Measurements from ENCODE around the gene PDGFA. TPM values are rescaled to one million over a fixed set of nuclear protein-coding genes. Genes with fewer than 3 reads are reported as not detected.

The PDGFA gene
- total and polyA plus RNA-seq, 4 donors: 25.5 to 76.8 (median 58.3) TPM

DNA sequence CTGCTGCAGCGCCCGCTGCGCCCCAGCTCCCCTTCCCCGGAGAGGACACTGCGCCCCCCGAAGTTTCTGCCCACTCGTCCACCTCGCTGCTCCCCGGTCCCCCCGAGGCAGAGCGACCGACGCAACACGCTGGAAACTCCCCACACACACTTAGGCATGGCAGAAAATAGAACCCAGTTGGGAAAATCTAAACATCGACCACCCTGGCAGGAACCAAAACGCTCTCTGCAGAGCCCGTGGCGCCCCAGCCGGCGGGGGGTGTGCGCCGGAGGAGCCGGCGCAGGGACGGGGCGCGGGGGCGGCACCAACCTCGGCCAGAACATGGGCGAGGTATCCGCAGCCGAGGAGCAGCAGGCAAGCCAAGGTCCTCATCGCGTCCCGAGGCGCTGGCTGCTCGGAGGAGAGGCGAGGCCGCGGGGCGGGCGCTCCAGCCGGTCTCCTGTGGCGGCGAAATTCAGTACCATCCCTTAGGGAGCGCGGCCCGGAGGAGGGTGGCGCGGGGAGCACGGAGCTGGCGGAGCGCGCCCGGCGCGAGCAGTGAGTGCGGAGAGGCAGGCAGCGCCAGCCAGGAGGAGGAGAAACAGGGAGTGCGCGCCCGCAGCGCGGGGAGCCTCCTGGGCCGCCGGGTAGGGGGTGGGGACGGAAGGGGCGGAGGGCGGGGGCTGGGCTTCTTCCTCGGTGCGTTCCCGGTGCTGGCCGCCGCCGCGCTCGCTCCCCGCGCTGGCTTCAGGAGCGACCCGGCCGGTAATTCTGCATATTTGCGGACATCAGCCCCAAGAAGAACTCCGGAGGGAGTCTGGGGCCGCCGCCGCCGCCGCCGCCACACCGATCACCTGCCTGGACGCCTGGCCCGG is 789 bp downstream of the PDGFA start:
- DNase-seq (ENCODE audit: low read depth in 4 of 6, low spot score in 6 of 6): peak in 3 of 6 donors; percentile 68 to 90 (median 89)
- H3K4me3 ChIP-seq (ENCODE audit: low read depth, low read length): peak overlapping the region; percentile 57
- no peaks in the 10 kb centered on the region for H3K36me3 ChIP-seq (ENCODE audit: control insufficient read depth, insufficient read depth, low read length)
- WGBS (ENCODE audit: insufficient coverage): under 1% methylated on average over 93 of the region's 93 CpGs
- peaks cover 63% of the 10 kb centered on the region for H3K27me3 ChIP-seq (ENCODE audit: control insufficient read depth, insufficient read depth, low read length)
- H3K27ac ChIP-seq (ENCODE audit: low read depth, low read length): peak overlapping the region; percentile 47
- peaks cover 72% of the 10 kb centered on the region for H3K4me1 ChIP-seq (ENCODE audit: control insufficient read depth, insufficient read depth, low read length)
- H3K9me3 ChIP-seq (ENCODE audit: control insufficient read depth, insufficient read depth, low read length): no peaks in the 10 kb centered on the region

DNA sequence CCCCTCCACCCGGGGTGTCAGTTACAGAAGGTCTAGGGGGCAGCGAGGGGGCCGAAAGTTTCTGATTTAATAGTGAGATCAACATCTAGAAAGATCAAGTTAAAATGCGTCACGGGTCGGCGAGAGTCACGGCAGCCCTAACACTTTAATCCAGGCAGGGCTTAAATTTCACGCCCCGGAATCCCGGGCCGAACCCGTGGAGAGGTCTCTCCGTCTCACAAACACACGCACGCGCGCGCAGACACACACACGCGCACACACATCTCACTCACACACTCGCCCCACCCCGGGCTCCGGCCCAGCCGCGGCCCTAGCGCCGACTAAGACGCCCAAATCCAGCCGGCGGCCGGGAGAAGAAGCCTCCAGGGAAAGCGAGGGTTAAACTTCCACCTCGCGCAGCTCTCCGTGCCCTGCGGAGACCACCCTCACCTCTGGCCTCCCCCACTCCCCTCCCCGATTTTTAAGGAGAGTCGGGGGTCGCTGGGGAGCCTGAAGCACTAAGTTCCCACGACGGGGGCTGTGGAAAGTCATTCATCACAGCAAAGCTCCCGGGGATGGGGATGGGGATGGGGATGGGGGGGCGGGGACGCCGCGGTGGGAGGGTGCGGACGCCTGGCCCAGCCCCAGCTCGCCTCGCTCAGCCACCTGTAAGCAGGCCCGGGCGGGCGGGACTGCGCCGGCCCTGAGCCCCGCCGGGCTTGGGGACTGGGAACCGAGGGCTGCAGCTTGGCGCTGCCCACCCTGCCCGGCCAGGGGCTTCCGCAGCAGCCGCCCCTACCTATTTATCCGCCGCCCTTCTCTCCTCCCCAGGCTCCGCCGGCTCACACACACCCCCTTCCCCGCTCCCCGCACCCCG is 1.6 kb downstream of the PDGFA start:
- H3K4me3 ChIP-seq (ENCODE audit: low read depth, low read length): peak overlapping the region; percentile 57
- H3K36me3 ChIP-seq (ENCODE audit: control insufficient read depth, insufficient read depth, low read length): peaks cover 6% of the 10 kb centered on the region
- WGBS (ENCODE audit: insufficient coverage): 0% methylated on average over 46 of the region's 70 CpGs
- H3K9me3 ChIP-seq (ENCODE audit: control insufficient read depth, insufficient read depth, low read length): no peaks in the 10 kb centered on the region
- peaks cover 54% of the 10 kb centered on the region for H3K27me3 ChIP-seq (ENCODE audit: control insufficient read depth, insufficient read depth, low read length)
- DNase-seq (ENCODE audit: low read depth in 4 of 6, low spot score in 6 of 6): peak in 2 of 6 donors; percentile 75 to 82
- H3K4me1 ChIP-seq (ENCODE audit: control insufficient read depth, insufficient read depth, low read length): peaks cover 66% of the 10 kb centered on the region
- H3K27ac ChIP-seq (ENCODE audit: low read depth, low read length): peak overlapping the region; percentile 47

DNA sequence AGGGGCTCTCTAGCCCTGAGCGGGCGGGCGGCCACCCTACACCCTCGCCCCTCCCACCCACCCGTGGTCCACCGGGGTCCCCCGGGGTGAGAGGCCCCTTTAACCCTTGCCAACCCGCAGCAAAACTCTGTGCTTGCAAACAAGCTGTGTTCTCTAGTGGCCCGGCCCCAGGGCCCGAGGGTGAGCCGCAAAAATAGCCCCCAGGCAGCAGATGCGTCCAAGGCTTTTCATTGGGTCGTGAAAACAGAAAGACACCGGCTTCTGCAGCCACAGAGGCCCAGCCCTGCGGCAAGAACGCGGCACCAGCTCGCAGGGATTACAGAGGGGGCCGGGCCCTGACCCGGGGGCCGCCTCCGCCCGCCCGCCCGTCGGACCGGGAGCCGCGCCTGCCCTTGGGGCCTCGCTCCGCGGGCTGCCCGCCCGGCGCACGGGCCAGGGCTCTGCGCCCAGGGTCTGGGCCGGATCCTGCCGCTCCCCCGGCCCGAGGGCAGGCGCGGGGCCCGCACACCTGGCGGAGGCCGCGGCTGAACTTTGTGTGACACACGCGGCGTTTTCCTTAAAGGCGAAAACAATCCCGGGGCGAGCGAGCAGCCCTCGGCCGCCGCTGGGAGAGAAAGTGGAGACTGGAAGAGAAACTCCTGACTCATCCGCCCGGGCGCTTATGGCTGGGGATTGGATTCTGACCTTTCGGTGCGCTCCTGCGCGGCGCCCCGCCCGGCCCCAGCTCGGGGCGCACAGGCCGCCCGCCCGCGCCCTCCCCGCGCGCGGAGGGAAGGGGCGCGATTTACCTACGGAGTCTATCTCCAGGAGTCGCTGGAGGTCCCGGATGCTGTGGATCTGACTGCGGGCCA is 2.8 kb downstream of the PDGFA start:
- H3K27me3 ChIP-seq (ENCODE audit: control insufficient read depth, insufficient read depth, low read length): peaks cover 45% of the 10 kb centered on the region
- DNase-seq (ENCODE audit: low read depth in 4 of 6, low spot score in 6 of 6): peak in 2 of 6 donors; percentile 9 to 32
- H3K36me3 ChIP-seq (ENCODE audit: control insufficient read depth, insufficient read depth, low read length): peaks cover 18% of the 10 kb centered on the region
- WGBS (ENCODE audit: insufficient coverage): 2% methylated on average over 76 of the region's 83 CpGs
- no peak overlapping the region for H3K27ac ChIP-seq (ENCODE audit: low read depth, low read length)
- H3K4me1 ChIP-seq (ENCODE audit: control insufficient read depth, insufficient read depth, low read length): peaks cover 57% of the 10 kb centered on the region
- H3K4me3 ChIP-seq (ENCODE audit: low read depth, low read length): peak overlapping the region; percentile 57
- no peaks in the 10 kb centered on the region for H3K9me3 ChIP-seq (ENCODE audit: control insufficient read depth, insufficient read depth, low read length)

DNA sequence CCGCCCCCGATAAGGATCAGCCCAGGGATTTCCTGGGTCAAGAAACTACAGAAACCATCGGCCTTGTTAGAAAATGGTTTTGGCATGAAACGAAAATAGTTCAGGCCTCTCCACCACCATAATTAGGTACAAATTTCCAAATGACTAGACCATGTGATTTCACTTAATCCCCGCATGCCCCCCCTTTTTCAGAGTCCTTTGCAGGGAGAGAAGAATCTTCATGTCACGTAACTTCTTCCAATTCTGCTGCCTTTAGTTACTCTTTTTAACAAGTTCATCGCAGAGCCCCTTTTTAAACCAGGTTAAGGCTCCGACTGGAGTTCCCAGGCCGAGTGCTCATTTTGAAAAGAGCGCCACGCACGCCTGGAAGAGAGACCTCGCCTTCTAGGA is 3.4 kb downstream of the PDGFA start:
- H3K9me3 ChIP-seq (ENCODE audit: control insufficient read depth, insufficient read depth, low read length): no peaks in the 10 kb centered on the region
- H3K4me3 ChIP-seq (ENCODE audit: low read depth, low read length): peak overlapping the region; percentile 38
- H3K27ac ChIP-seq (ENCODE audit: low read depth, low read length): no peak overlapping the region
- 28% methylated on average over 7 of the region's 13 CpGs for WGBS (ENCODE audit: insufficient coverage)
- peaks cover 51% of the 10 kb centered on the region for H3K4me1 ChIP-seq (ENCODE audit: control insufficient read depth, insufficient read depth, low read length)
- H3K36me3 ChIP-seq (ENCODE audit: control insufficient read depth, insufficient read depth, low read length): peaks cover 24% of the 10 kb centered on the region
- H3K27me3 ChIP-seq (ENCODE audit: control insufficient read depth, insufficient read depth, low read length): peaks cover 39% of the 10 kb centered on the region
- DNase-seq (ENCODE audit: low read depth in 4 of 6, low spot score in 6 of 6): peak in 2 of 6 donors; percentile 5 to 35

DNA sequence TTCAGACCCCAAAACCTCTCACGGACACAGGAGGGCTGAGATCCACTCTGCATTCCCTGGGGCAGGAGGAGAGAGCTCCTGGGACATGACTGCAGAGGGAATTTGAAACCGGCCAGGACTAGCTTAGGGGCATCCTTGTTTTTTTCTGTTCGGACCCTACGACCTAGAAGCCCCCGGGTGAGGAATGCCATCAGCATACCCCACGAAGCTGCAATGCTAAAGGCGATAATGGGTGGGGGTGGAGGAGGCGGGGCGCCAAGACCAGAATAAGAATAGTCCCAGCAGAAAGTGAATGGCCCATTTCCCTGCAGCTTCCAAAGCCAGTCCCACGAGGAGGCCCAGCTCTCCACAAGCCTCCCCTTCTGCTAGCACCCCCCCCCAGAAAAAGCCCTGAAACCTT is 4.0 kb downstream of the PDGFA start:
- no peak for DNase-seq (ENCODE audit: low read depth in 4 of 6, low spot score in 6 of 6)
- H3K4me1 ChIP-seq (ENCODE audit: control insufficient read depth, insufficient read depth, low read length): peaks cover 45% of the 10 kb centered on the region
- H3K4me3 ChIP-seq (ENCODE audit: low read depth, low read length): no peak overlapping the region
- peaks cover 33% of the 10 kb centered on the region for H3K27me3 ChIP-seq (ENCODE audit: control insufficient read depth, insufficient read depth, low read length)
- H3K36me3 ChIP-seq (ENCODE audit: control insufficient read depth, insufficient read depth, low read length): peaks cover 30% of the 10 kb centered on the region
- H3K27ac ChIP-seq (ENCODE audit: low read depth, low read length): no peak overlapping the region
- no peaks in the 10 kb centered on the region for H3K9me3 ChIP-seq (ENCODE audit: control insufficient read depth, insufficient read depth, low read length)
- WGBS (ENCODE audit: insufficient coverage): 29% methylated on average over 6 of the region's 10 CpGs

DNA sequence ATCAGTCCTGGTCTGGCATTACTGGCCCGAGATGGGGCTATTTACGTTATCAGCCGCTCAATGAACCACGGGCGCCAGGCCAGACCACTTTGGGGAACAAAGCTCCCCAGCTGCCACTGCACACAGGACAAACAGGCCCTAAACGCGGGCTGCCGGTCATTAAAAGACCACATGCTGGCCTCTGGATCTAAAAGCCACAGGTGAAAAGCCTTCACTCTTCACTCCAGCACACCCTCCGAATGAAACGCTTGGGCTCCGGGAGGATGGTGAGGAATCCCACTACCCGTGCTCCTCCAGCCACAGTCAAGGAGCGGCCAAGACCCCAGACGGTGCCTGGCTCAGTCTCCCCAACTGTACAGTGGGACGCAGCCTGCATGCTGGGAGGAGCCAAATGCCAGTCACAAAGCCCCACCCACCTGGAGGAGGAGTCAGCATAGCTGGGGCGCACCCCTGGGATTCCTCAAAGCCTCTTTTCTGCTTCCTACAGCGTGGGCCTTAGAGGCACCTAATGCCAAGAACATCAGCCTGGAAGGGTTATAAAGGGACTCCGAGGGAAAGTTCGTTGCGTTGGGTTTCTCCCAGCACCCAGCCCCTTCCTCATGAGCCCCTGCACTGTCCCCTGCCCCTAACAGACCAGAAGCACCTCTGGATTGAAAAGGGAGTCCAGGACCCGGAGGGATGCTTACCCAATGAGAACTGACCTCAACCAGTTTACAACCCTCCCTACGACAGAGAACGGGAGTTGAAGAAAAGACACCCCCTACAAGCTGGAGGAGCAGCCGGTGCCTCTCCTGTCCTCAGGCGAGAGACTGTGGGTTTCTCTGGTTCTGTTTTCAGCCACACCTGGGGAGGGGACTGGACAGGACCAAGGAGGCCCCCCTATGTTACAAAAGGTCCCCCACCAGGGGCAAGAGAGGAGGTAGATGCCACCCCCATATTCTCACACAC is 4.7 kb downstream of the PDGFA start:
- Histone ChIP-seq H3K36me3 (ENCODE audit: control insufficient read depth, insufficient read depth, low read length) (peaks cover 34% of the 10 kb centered on the region), H3K4me3 (ENCODE audit: low read depth, low read length) (no peak overlapping the region), H3K4me1 (ENCODE audit: control insufficient read depth, insufficient read depth, low read length) (peaks cover 39% of the 10 kb centered on the region), H3K9me3 (ENCODE audit: control insufficient read depth, insufficient read depth, low read length) (no peaks in the 10 kb centered on the region), H3K27me3 (ENCODE audit: control insufficient read depth, insufficient read depth, low read length) (peaks cover 30% of the 10 kb centered on the region), H3K27ac (ENCODE audit: low read depth, low read length) (no peak overlapping the region)
- peak in 2 of 6 donors; percentile 24 to 31 for DNase-seq (ENCODE audit: low read depth in 4 of 6, low spot score in 6 of 6)
- 39% methylated on average over 20 of the region's 25 CpGs for WGBS (ENCODE audit: insufficient coverage)

DNA sequence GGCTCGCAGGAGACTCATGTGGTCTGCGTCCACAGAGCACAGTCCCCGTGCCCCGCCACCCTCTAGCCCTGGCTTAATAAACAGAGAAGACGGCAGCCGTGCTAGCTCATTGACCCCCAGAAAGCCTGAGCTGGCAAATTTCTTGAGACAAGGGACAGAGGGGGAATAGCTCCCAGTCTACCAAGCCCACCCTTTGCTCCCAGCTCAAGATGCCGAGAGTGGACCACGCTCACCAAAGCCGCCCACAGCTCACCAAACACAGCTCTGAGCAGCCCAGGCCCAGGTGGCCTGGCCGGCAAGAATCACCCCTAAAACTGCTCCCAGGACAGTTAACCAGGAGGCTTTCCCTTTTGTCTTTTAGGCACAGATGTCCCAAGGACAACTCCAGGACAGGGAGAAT is 5.4 kb downstream of the PDGFA start:
- WGBS (ENCODE audit: insufficient coverage): 79% methylated on average over 10 of the region's 10 CpGs
- Histone ChIP-seq H3K9me3 (ENCODE audit: control insufficient read depth, insufficient read depth, low read length) (no peaks in the 10 kb centered on the region), H3K27me3 (ENCODE audit: control insufficient read depth, insufficient read depth, low read length) (peaks cover 30% of the 10 kb centered on the region), H3K4me1 (ENCODE audit: control insufficient read depth, insufficient read depth, low read length) (peaks cover 39% of the 10 kb centered on the region), H3K36me3 (ENCODE audit: control insufficient read depth, insufficient read depth, low read length) (peaks cover 41% of the 10 kb centered on the region), H3K4me3 (ENCODE audit: low read depth, low read length) (no peak overlapping the region), H3K27ac (ENCODE audit: low read depth, low read length) (no peak overlapping the region)
- DNase-seq (ENCODE audit: low read depth in 4 of 6, low spot score in 6 of 6): no peak

DNA sequence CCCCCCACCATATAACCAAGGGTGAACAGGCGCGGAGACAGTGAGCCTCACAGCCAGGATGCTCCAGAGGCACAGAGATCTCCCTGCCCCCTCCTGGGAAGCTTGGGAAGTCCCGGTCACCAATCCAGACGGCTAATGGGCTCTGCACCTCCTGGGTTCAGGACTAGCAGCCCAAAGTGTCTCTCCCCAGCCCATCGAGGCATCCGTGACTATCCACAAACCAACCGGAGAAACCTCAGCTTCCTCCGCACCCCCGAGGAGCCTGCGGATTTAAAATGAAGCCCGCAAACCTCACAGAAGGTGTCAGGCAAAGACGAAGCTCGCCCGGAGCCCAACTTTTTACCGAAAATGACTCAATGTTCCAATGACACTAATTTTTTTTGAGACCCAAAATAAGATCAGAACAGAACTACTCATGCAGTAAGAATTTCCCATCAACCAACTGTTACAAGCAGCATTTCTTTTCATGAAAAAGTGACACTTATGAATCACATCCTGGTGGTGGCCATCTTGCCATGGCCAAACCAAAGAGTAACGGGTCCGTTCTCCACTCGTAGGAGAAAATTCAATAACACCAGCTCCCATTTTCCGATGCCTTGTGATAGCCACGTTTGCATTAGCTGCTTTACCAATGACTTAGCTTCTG is 6.0 kb downstream of the PDGFA start:
- Histone ChIP-seq H3K36me3 (ENCODE audit: control insufficient read depth, insufficient read depth, low read length) (peaks cover 47% of the 10 kb centered on the region), H3K27me3 (ENCODE audit: control insufficient read depth, insufficient read depth, low read length) (peaks cover 30% of the 10 kb centered on the region), H3K9me3 (ENCODE audit: control insufficient read depth, insufficient read depth, low read length) (no peaks in the 10 kb centered on the region), H3K27ac (ENCODE audit: low read depth, low read length) (no peak overlapping the region), H3K4me1 (ENCODE audit: control insufficient read depth, insufficient read depth, low read length) (peaks cover 39% of the 10 kb centered on the region), H3K4me3 (ENCODE audit: low read depth, low read length) (no peak overlapping the region)
- no peak for DNase-seq (ENCODE audit: low read depth in 4 of 6, low spot score in 6 of 6)
- 87% methylated on average over 19 of the region's 20 CpGs for WGBS (ENCODE audit: insufficient coverage)

Measured in spinal cord (tissue), 10 donors.